Coronary artery (tissue), 2 donors: ENCODE results near the gene PPP1R13L.
"Not testable (repeated sequence)": the region's sequence is repeated elsewhere in the genome, so short reads cannot be mapped to it uniquely, and the experiment has no call there.

Experiments used
- DNase-seq: peaks from one replicate; pipeline ENCODE4 v3.0.0-alpha.2; 2017; ENCODE audit warnings: low spot score
- H3K27ac ChIP-seq, 2 donors: fragments of 200-600 bp; sonication (generic); one replicate each; pipeline ENCODE4 v1.5.1; 2016 to 2019
- H3K4me3 ChIP-seq: fragments of 200-600 bp; sonication (generic); 2 replicates; pipeline ENCODE4 v1.5.1; 2016; ENCODE audit warnings: mild to moderate bottlenecking, moderate library complexity
- CTCF ChIP-seq: fragments of 200-600 bp; sonication (generic); IDR thresholded peaks from one replicate; pipeline ENCODE4 v1.5.1; 2019; ENCODE audit warnings: antibody characterized with exemption

The PPP1R13L gene

GRCh38 chr19:45409557-45409920 lies 4.7 kb upstream of the PPP1R13L start:
- no peak overlapping the region for H3K4me3 ChIP-seq
- no peak overlapping the region for H3K27ac ChIP-seq
- DNase-seq, result no peak
- TF ChIP-seq CTCF, result no peak

DNA sequence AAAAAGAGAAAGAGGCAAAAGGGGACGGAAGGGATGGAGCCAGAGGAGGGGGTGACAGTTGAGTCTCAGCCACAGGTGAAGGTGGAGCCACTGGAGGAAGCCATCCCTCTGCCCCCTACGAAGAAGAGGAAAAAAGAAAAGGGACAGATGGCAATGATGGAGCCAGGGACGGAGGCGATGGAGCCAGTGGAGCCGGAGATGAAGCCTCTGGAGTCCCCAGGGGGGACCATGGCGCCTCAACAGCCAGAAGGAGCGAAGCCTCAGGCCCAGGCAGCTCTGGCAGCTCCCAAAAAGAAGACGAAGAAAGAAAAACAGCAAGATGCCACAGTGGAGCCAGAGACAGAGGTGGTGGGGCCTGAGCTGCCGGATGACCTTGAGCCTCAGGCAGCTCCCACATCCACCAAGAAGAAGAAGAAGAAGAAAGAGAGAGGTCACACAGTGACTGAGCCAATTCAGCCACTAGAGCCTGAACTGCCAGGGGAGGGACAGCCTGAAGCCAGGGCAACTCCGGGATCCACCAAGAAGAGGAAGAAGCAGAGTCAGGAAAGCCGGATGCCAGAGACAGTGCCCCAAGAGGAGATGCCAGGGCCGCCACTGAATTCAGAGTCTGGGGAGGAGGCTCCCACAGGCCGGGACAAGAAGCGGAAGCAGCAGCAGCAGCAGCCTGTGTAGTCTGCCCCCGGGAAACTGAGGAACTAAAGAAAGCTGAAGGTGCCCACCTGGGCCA lies 4.1 kb upstream of the PPP1R13L start:
- H3K4me3 ChIP-seq, result no peak overlapping the region
- no peak for TF ChIP-seq CTCF

DNA sequence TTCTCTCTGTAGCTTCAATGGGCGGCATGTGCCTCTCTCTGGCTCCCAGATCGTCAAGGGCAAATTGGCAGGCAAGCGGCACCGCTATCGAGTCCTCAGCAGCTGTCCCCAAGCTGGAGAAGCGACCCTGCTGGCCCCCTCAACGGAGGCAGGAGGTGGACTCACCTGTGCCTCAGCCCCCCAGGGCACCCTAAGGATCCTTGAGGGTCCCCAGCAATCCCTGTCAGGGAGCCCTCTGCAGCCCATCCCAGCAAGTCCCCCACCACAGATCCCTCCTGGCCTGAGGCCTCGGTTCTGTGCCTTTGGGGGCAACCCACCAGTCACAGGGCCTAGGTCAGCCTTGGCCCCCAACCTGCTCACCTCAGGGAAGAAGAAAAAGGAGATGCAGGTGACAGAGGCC lies 3.3 kb upstream of the PPP1R13L start:
- no peak for TF ChIP-seq CTCF
- H3K27ac ChIP-seq, result no peak overlapping the region
- DNase-seq, result no peak

More for the DNA sequence above, 4.1 kb upstream of the PPP1R13L start:
- H3K27ac ChIP-seq, result no peak overlapping the region
- DNase-seq, result no peak

GRCh38 chr19:45407585-45407984 lies 2.7 kb upstream of the PPP1R13L start:
- H3K4me3 ChIP-seq, H3K27ac ChIP-seq, DNase-seq: not testable (repeated sequence)

More for the DNA sequence above, 3.3 kb upstream of the PPP1R13L start:
- no peak overlapping the region for H3K4me3 ChIP-seq

DNA sequence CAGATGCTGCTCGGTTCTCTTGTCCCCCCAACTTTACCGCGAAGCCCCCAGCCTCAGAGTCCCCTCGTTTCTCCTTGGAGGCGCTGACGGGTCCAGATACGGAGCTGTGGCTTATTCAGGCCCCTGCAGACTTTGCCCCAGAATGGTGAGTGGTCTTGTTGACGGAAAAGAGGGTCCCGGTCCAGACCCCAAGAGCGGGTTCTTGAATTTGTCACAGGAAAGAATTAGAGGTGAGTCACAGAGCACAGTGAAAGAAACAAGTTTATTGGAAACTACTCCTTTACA lies 2.2 kb upstream of the PPP1R13L start:
- Histone ChIP-seq H3K4me3 (peak overlapping the region; percentile 77), H3K27ac (no peak overlapping the region)
- no peak for DNase-seq
- TF ChIP-seq CTCF, result no peak

DNA sequence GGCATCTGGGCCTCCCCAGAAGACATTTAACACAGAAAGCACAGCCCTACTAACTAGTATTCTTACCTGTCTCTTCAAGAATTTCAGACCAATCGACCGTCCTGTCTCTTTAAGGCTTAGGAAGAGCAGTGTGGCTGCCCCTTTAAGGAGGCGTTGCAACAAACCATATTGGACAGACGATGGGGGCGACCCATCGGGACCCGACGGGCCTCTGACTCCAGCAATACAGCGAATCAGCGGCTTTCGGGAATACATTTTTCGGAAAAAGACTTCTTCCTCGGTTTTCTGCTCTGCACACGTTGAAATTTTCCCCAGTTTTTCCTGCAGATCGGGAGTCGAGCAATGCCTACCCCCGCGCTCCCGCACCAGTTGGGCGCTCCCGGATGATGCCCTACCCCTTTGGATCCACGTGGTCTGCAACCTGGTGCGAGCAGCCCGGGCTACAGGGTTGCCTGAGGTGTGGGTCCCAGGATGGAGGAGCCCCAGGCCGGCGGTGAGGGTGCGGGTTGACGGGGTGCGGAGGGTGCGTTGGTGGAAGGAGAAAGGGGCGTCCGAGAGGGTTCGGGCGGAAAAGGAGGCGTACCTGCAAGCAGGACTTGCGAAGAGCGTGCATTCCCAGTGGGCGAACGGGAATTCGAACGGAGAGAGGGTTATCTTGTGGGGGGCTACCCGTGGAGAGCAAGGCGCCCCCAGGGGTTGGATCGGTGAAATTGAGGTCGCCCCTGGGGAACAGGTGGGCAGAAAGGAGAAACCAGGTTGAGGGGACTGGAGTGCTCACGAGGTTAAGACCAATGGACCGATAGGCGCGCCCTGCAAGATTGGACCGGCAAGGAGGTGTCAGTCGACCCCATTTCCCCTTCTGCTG lies 1.6 kb upstream of the PPP1R13L start, which contains the start of gene POLR1G:
Gene POLR1G (plus strand): TSS at position 419 of the 865 bp plus-strand sequence. CDS start 53 bp downstream, at position 472.
- TF ChIP-seq CTCF, result no peak
- peak within 1 kb of the TSS; percentile 77 for H3K4me3 ChIP-seq
- DNase-seq, result no peak
- H3K27ac ChIP-seq, result peak within 1 kb of the TSS; percentile 87 to 98

DNA sequence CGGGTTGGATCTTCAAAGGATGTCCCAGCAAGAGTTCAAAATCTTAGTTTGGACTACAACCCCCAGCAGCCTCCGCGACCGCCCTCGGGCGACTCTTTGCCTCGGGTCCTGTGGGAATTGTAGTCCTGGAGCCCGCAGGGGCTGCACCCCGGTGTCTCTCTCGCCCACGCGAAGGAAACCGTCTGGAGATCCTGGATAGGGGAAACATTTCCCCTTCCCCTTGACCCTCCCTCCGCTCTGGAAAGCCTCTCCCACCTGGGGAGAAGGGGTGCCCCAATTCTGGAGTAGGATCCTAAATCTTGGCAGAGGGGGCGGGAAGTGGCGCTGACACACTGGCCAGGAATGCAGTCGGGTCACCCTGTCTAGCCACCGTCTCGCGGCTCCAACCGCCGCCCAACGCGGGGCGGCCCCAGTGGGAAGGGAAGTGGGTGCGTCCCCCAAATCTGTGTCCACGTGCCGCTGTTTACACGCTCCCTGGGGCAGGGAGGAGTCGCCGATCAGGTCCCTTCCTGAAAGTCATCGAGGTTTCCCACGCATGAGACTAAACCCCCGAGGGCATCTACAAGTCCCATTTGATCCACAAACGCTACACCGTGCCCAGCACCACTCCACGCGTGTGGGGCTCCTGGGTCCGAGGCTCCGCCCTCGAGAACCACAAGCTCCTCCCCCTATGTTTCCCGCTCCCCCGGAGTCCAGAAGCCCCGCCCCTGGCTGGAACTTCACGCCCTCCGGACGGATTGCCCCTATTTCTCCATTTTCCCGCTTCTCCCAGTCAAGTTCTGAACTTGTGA lies 761 bp upstream of the PPP1R13L start:
- peak overlapping the region; percentile 87 to 98 for H3K27ac ChIP-seq
- no peak for TF ChIP-seq CTCF
- peak overlapping the region; percentile 77 for H3K4me3 ChIP-seq
- DNase-seq, result peak; percentile 94
